A549 (cell line): Measurements from ENCODE around the gene GPANK1. TPM values are rescaled to one million over a fixed set of nuclear protein-coding genes. Genes with fewer than 3 reads are reported as not detected.

Source experiments
- ATAC-seq, 2 experiments: fragments of 200-7000 bp in 1 of 2; fragments of >200 bp in 1 of 2; cut with Nextera tagmentation in 1 of 2; cut with Tn5 transposase in 1 of 2; 3 replicates each; pipeline versions ENCODE4 v1.8.0 to v1.9.1; 2018 to 2020; ENCODE audit warnings: mild to moderate bottlenecking in 1 of 2, moderate library complexity in 1 of 2
- CTCF ChIA-PET: fragments of 300-600 bp; sonication (Branson Sonifier 250); formaldehyde crosslinking; extraction: SDS; loops from one replicate; lab custom pipeline; 2021; ENCODE audit warnings: antibody characterized with exemption, inconsistent platforms; lab: Yijun Ruan, JAX
- POLR2A ChIA-PET: fragments of 350-600 bp; formaldehyde crosslinking; extraction: SDS; loops from one replicate; lab custom pipeline; 2021; ENCODE audit warnings: antibody characterized with exemption, inconsistent platforms; lab: Yijun Ruan, JAX
- DNase-seq, 2 experiments: peaks; one replicate each; pipeline versions ENCODE4 v3.0.0 to v3.0.0-alpha.2; 2011 to 2016; ENCODE audit warnings: low read depth in 1 of 2, low spot score in 1 of 2
- FAIRE-seq: peaks from 2 replicates; lab custom pipeline; 2011; peaks lifted over from hg19 to GRCh38; lab: Jason Lieb, UNC
- H3K27ac ChIP-seq, 2 experiments: fragments of >200 bp; sonication (Bioruptor Twin); formaldehyde crosslinking; 3 replicates each; pipeline ENCODE4 v1.5.1; 2016 to 2017
- H3K4me1 ChIP-seq: fragments of >200 bp; sonication (Bioruptor Twin); formaldehyde crosslinking; 3 replicates; pipeline ENCODE4 v1.6.1; 2016
- H3K4me2 ChIP-seq: fragments of >200 bp; sonication (Bioruptor Twin); formaldehyde crosslinking; 3 replicates; pipeline ENCODE4 v1.6.1; 2016
- H3K4me3 ChIP-seq: fragments of >200 bp; sonication (Bioruptor Twin); formaldehyde crosslinking; 3 replicates; pipeline ENCODE4 v1.5.1; 2016
- H3K9me3 ChIP-seq: fragments of >200 bp; sonication (Bioruptor Twin); formaldehyde crosslinking; 3 replicates; pipeline ENCODE4 v1.6.1; 2016
- CBX8 ChIP-seq: fragments of 200-600 bp; sonication (generic); IDR thresholded peaks from 2 replicates; pipeline ENCODE4 v1.6.1; 2016
- CEBPB ChIP-seq, 2 experiments: fragments of >200 bp in 1 of 2; sonication (Bioruptor Twin) in 1 of 2; formaldehyde crosslinking in 1 of 2; IDR thresholded peaks; 2 replicates each; pipeline ENCODE4 v1.6.1; 2012 to 2016
- EHF ChIP-seq: fragments of 250-450 bp; sonication (Bioruptor Pico); IDR thresholded peaks from 2 replicates; pipeline ENCODE4 v1.5.0; 2020; ENCODE audit warnings: mild to moderate bottlenecking
- EHMT2 ChIP-seq: fragments of 200-600 bp; sonication (generic); IDR thresholded peaks from 2 replicates; pipeline ENCODE4 v1.6.1; 2016; ENCODE audit warnings: antibody characterized with exemption, low read depth, mild to moderate bottlenecking, moderate library complexity
- FOXS1 ChIP-seq: fragments of 250-450 bp; sonication (Bioruptor Pico); IDR thresholded peaks from 2 replicates; pipeline ENCODE4 v1.5.0; 2020; ENCODE audit warnings: mild to moderate bottlenecking, moderate library complexity
- HEYL ChIP-seq: fragments of 250-450 bp; sonication (Bioruptor Pico); IDR thresholded peaks from 2 replicates; pipeline ENCODE4 v1.8.0; 2021; ENCODE audit warnings: mild to moderate bottlenecking, moderate library complexity
- JUN ChIP-seq, 2 experiments: fragments of >200 bp; sonication (Bioruptor Twin); formaldehyde crosslinking; IDR thresholded peaks; 2 replicates in 1 of 2; 3 replicates in 1 of 2; pipeline ENCODE4 v1.6.1; 2016 to 2017
- JUNB ChIP-seq: fragments of >200 bp; sonication (Bioruptor Twin); formaldehyde crosslinking; IDR thresholded peaks from 2 replicates; pipeline ENCODE4 v1.6.1; 2016
- PHF8 ChIP-seq: fragments of 200-600 bp; sonication (generic); IDR thresholded peaks from 2 replicates; pipeline ENCODE4 v1.6.1; 2016; ENCODE audit warnings: low read depth, mild to moderate bottlenecking, antibody characterized with exemption, moderate library complexity, borderline replicate concordance
- RAD21 ChIP-seq, 2 experiments: fragments of >200 bp in 1 of 2; sonication (Bioruptor Twin) in 1 of 2; formaldehyde crosslinking in 1 of 2; IDR thresholded peaks in 1 of 2; conservative IDR thresholded peaks in 1 of 2; 2 replicates in 1 of 2; 3 replicates in 1 of 2; pipeline ENCODE4 v1.6.1; 2012 to 2018; ENCODE audit warnings: inconsistent platforms in 1 of 2
- RCOR1 ChIP-seq: fragments of 150-350 bp; IDR thresholded peaks from 2 replicates; pipeline ENCODE4 v1.6.1; 2014; ENCODE audit warnings: antibody characterized with exemption, low read length, low read depth
- TFCP2L1 ChIP-seq: fragments of 250-450 bp; sonication (Bioruptor Pico); IDR thresholded peaks from 2 replicates; pipeline ENCODE4 v1.5.0; 2021; ENCODE audit warnings: mild to moderate bottlenecking
- ZNF302 ChIP-seq: fragments of 250-450 bp; sonication (Bioruptor Pico); IDR thresholded peaks from 2 replicates; pipeline ENCODE4 v1.9.0; 2021; ENCODE audit warnings: inconsistent platforms, mild to moderate bottlenecking, moderate library complexity
- WGBS: methylation state at CpG from one replicate; pipeline ENCODE4 v1.1.6; 2017; ENCODE audit errors: missing lambda C conversion rate; 5-methylcytosine and 5-hydroxymethylcytosine counted together
- polyA plus RNA-seq, 4 experiments: library from polyadenylated mRNA; depleted of rRNA in 3 of 4; stranded (reverse); fragments of >200 nt; fragmentation: RNase III in 1 of 4; extraction: RNeasy Plus Mini Kit Qiagen cat#74134 plus additional on column Dnase treatment in 1 of 4; gene quantifications; 2 replicates in 3 of 4; 3 replicates in 1 of 4; pipeline ENCODE4 v1.2.3, GENCODE V29; 2011 to 2017
- TF ChIP-seq, protein P1 (sequence below): IDR thresholded peaks from 2 replicates; pipeline ENCODE4 v1.6.1; 2012
- TF ChIP-seq, protein P2 (sequence below): fragments of 200-600 bp; sonication (generic); IDR thresholded peaks from 2 replicates; pipeline ENCODE4 v1.6.1; 2016; ENCODE audit warnings: antibody characterized with exemption, mild to moderate bottlenecking, moderate library complexity
- TF ChIP-seq, protein P3 (sequence below): fragments of >200 bp; sonication (Bioruptor Twin); formaldehyde crosslinking; IDR thresholded peaks from 3 replicates; pipeline ENCODE4 v1.6.1; 2016
- TF ChIP-seq, protein P4 (sequence below): fragments of >200 bp; sonication (Bioruptor Twin); formaldehyde crosslinking; IDR thresholded peaks from 3 replicates; pipeline ENCODE4 v1.5.1; 2016

GPANK1 gene
- polyA plus RNA-seq, 2 of the 4 experiments (the other 2 are of a cell fraction) = 11.0 TPM

DNA sequence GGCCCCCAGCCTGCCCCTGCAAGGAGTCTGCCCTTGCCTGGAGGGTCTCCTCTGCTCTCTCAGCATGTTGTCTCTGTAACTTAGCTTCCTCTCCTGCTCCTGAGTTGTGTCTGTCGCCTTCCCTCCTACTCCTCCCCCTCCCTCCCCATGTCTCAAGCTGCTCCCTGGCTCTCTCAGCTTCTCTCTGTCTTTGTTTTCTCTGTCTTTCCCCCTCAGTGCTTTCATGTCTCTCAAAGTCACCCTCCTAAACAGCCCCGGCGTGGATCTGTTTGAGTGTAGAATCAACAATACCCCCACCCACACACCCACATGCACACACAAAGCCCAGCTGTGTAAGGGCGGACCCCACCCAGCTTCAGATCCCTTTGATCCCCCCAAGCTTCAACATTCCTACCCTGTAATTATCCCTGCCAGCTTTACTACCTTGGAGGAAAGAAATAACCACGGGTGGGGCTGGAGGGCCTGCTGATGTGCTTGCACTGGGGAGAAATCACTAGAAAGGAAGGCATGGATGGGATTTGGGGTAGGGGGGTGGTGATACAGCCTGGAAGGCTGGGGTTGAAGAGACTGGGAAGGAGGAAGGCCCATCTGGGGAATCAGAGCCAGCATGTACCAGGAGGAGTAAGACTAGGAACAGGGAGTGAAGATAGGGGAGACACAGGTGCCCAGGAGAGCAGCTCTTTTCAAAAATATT lies 49.3 kb upstream of the GPANK1 start (continued):
- no peak for TF ChIP-seq CEBPB (IDR thresholded peaks at IDR 0.05)
- TF ChIP-seq EHMT2 = no peak
- TF ChIP-seq TFCP2L1 (CRISPR knock-in tag) = no peak
- TF ChIP-seq EHF (CRISPR knock-in tag) = no peak
- TF ChIP-seq FOXS1 = no peak
- no peak for TF ChIP-seq RCOR1

DNA sequence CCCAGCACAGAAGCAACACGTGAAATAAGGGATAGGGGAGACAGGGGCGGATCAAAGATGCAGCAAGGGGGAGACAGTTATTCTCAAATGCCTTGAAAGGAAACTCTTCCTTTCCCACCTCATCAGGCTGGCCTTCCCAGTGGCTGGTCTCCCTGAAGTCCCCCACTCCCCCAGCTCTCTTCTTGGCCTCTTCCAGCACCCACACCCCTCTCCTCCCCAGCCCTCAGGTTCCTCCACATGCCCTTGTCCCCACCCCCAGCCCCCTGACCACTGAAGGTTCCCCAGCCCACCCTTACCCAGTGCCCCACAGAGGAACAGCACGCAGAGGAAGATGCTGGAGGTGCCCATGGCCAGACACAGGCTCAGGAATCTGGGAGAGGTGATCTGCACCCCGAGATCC lies 48.7 kb upstream of the GPANK1 start:
- no peak for DNase-seq
- no peak overlapping the region for H3K27ac ChIP-seq
- no peak overlapping the region for H3K4me2 ChIP-seq
- TF ChIP-seq HEYL (CRISPR knock-in tag) (no peak), ZNF302 (CRISPR knock-in tag) (no peak), JUN (IDR thresholded peaks at IDR 0.05) (no peak), CBX8 (no peak), JUNB (no peak), EHMT2 (no peak)
- TF ChIP-seq, protein P1, sequence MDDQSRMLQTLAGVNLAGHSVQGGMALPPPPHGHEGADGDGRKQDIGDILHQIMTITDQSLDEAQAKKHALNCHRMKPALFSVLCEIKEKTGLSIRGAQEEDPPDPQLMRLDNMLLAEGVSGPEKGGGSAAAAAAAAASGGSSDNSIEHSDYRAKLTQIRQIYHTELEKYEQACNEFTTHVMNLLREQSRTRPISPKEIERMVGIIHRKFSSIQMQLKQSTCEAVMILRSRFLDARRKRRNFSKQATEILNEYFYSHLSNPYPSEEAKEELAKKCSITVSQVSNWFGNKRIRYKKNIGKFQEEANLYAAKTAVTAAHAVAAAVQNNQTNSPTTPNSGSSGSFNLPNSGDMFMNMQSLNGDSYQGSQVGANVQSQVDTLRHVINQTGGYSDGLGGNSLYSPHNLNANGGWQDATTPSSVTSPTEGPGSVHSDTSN = no peak
- TF ChIP-seq, protein P2, sequence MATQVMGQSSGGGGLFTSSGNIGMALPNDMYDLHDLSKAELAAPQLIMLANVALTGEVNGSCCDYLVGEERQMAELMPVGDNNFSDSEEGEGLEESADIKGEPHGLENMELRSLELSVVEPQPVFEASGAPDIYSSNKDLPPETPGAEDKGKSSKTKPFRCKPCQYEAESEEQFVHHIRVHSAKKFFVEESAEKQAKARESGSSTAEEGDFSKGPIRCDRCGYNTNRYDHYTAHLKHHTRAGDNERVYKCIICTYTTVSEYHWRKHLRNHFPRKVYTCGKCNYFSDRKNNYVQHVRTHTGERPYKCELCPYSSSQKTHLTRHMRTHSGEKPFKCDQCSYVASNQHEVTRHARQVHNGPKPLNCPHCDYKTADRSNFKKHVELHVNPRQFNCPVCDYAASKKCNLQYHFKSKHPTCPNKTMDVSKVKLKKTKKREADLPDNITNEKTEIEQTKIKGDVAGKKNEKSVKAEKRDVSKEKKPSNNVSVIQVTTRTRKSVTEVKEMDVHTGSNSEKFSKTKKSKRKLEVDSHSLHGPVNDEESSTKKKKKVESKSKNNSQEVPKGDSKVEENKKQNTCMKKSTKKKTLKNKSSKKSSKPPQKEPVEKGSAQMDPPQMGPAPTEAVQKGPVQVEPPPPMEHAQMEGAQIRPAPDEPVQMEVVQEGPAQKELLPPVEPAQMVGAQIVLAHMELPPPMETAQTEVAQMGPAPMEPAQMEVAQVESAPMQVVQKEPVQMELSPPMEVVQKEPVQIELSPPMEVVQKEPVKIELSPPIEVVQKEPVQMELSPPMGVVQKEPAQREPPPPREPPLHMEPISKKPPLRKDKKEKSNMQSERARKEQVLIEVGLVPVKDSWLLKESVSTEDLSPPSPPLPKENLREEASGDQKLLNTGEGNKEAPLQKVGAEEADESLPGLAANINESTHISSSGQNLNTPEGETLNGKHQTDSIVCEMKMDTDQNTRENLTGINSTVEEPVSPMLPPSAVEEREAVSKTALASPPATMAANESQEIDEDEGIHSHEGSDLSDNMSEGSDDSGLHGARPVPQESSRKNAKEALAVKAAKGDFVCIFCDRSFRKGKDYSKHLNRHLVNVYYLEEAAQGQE = no peak
- TF ChIP-seq, protein P3, sequence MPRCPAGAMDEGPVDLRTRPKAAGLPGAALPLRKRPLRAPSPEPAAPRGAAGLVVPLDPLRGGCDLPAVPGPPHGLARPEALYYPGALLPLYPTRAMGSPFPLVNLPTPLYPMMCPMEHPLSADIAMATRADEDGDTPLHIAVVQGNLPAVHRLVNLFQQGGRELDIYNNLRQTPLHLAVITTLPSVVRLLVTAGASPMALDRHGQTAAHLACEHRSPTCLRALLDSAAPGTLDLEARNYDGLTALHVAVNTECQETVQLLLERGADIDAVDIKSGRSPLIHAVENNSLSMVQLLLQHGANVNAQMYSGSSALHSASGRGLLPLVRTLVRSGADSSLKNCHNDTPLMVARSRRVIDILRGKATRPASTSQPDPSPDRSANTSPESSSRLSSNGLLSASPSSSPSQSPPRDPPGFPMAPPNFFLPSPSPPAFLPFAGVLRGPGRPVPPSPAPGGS = no peak
- 79% methylated on average over 3 of the region's 4 CpGs for WGBS
- no peak for ATAC-seq
- no peaks in the 10 kb centered on the region for H3K9me3 ChIP-seq
- FAIRE-seq = no peak
- H3K4me3 ChIP-seq = no peak overlapping the region
- CTCF ChIA-PET = interaction anchor here (1.3 to 1.7 kb wide), 3 partner anchors 10 to 45 kb away, joined by 3 to 6 read pairs (median 4); partner anchors contain the start of gene MPIG6B
- POLR2A ChIA-PET = interaction anchor here (0.7 kb wide), 1 partner anchor 166 kb away, joined by 5 read pairs; the partner anchor contains the start of gene NFKBIL1
- 0 out of 3 replicates have a peak, but pooled peaks cover 3% of the 10 kb centered on the region for H3K4me1 ChIP-seq

DNA sequence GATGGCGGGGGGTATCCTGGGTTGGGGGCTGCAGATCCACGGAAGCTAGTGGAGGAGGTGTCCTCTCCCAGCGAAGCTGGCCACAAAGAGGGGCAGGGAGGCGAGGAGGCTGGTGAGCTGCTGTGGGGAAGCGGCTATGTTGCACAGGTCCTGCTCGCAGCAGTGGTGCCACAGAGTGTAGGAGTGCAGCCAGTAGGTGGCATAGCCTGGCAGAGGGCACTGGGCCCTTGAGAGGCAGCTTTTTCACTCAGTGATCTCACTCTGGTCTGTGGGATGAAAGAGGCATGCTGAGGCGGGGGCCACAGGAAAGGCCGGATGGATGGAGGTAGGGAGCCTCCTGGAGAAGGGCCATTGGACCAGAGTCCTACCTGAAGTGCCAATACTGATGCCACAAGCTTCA lies 47.5 kb upstream of the GPANK1 start:
- ATAC-seq = peak; percentile 89 to 92
- peak in 1 of 2 experiments; percentile 35 for DNase-seq
- no peak for TF ChIP-seq PHF8
- peak; percentile 16 to 41; a peak in 2 of 5 replicates for TF ChIP-seq RAD21 (conservative IDR thresholded peaks at IDR 0.05 in 1 of 2, IDR thresholded peaks at IDR 0.05 in 1 of 2)
- TF ChIP-seq, protein P4, sequence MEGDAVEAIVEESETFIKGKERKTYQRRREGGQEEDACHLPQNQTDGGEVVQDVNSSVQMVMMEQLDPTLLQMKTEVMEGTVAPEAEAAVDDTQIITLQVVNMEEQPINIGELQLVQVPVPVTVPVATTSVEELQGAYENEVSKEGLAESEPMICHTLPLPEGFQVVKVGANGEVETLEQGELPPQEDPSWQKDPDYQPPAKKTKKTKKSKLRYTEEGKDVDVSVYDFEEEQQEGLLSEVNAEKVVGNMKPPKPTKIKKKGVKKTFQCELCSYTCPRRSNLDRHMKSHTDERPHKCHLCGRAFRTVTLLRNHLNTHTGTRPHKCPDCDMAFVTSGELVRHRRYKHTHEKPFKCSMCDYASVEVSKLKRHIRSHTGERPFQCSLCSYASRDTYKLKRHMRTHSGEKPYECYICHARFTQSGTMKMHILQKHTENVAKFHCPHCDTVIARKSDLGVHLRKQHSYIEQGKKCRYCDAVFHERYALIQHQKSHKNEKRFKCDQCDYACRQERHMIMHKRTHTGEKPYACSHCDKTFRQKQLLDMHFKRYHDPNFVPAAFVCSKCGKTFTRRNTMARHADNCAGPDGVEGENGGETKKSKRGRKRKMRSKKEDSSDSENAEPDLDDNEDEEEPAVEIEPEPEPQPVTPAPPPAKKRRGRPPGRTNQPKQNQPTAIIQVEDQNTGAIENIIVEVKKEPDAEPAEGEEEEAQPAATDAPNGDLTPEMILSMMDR = peak; percentile 21; the same call in 2 of the 3 replicates
- CTCF ChIA-PET = interaction anchor here (0.6 to 1.5 kb wide), 16 partner anchors 10 to 206 kb away, joined by 3 to 7 read pairs (median 4); partner anchors contain the start of genes DDAH2, LY6G5C and LY6G6C
- Histone ChIP-seq H3K4me3 (no peak overlapping the region), H3K27ac (no peak overlapping the region), H3K4me1 (0 out of 3 replicates have a peak, but pooled peaks cover 3% of the 10 kb centered on the region), H3K9me3 (no peaks in the 10 kb centered on the region), H3K4me2 (no peak overlapping the region)
- FAIRE-seq = no peak
- POLR2A ChIA-PET = interaction anchor here (0.8 kb wide), 1 partner anchor 115 kb away, joined by 4 read pairs; the partner anchor contains the start of gene HSPA1B
- 56% methylated on average over 6 of the region's 8 CpGs for WGBS
